H7 (cell line): ENCODE data around the gene LYST. TPM values are rescaled to one million over a fixed set of nuclear protein-coding genes. Genes with fewer than 3 reads are reported as not detected.

Source experiments
- DNase-seq: peaks from one replicate; pipeline ENCODE4 v3.0.0; 2012
- H3K27me3 ChIP-seq: 2 replicates; pipeline ENCODE4 v1.6.0; 2011; ENCODE audit warnings: mild to moderate bottlenecking, low read length; ENCODE audit not compliant: control insufficient read depth, insufficient read depth
- H3K36me3 ChIP-seq: replicated peaks from 2 replicates; pipeline ENCODE4 v1.5.1; 2011; ENCODE audit warnings: low read length; ENCODE audit not compliant: control insufficient read depth, insufficient read depth
- H3K4me3 ChIP-seq: 2 replicates; pipeline ENCODE4 v1.5.1; 2011; ENCODE audit warnings: low read depth, mild to moderate bottlenecking, control low read depth, low read length, moderate library complexity; ENCODE audit not compliant: insufficient read depth
- total RNA-seq: library from RNA; depleted of rRNA; stranded (reverse); fragments of >200 nt; shearing (Covaris generic); gene quantifications from 2 replicates; pipeline ENCODE4 v1.2.3, GENCODE V29; 2014

The LYST gene
- total RNA-seq, 1 experiment from 2014 or later = 3.4 TPM

- Histone ChIP-seq H3K36me3 (no peaks in the 10 kb centered on the region), H3K27me3 (no peaks in the 10 kb centered on the region), H3K4me3 (no peak overlapping the region)
- no peak for DNase-seq
These were observed 31.4 kb upstream of the LYST start for GRCh38 chr1:235898126-235898525.

GRCh38 chr1:235893840-235894239 lies 27.1 kb upstream of the LYST start:
- Histone ChIP-seq H3K27me3 (no peaks in the 10 kb centered on the region), H3K36me3 (no peaks in the 10 kb centered on the region), H3K4me3 (no peak overlapping the region)
- no peak for DNase-seq

GRCh38 chr1:235892734-235893413 lies 26.2 kb upstream of the LYST start:
- Histone ChIP-seq H3K4me3 (no peak overlapping the region), H3K36me3 (no peaks in the 10 kb centered on the region), H3K27me3 (no peaks in the 10 kb centered on the region)
- DNase-seq = no peak

- H3K27me3 ChIP-seq = no peaks in the 10 kb centered on the region
- DNase-seq = no peak
- H3K4me3 ChIP-seq = no peak overlapping the region
- H3K36me3 ChIP-seq = no peaks in the 10 kb centered on the region
These were observed 25.5 kb upstream of the LYST start for GRCh38 chr1:235892202-235892601.

DNA sequence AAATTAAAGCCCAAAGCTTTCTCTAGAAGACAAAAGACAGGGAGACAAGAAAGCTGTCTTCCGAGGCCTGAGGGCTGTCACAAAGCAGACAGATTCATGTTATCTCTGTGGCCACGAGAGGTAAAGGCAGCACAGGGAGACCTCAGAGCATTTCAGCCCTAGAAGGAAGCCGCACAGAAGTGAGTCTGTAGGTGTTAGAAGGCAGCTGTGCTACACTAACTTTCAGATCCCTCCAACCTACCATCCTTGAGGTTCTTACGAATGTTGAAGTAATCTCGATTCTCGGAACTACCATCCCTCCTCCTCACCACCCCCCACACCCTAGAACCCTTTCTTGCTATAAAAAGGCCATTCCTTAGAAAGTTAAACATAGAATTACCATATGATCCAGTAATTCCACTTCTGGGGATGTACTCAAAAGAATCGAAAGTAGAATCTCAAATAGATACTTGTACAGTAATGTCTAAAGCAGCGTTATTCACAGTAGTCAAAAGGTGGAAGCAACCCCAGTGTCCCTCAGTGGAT lies 21.5 kb upstream of the LYST start:
- H3K4me3 ChIP-seq = no peak overlapping the region
- no peaks in the 10 kb centered on the region for H3K36me3 ChIP-seq
- no peaks in the 10 kb centered on the region; the same call in 1 of the 2 replicates for H3K27me3 ChIP-seq
- no peak for DNase-seq

DNA sequence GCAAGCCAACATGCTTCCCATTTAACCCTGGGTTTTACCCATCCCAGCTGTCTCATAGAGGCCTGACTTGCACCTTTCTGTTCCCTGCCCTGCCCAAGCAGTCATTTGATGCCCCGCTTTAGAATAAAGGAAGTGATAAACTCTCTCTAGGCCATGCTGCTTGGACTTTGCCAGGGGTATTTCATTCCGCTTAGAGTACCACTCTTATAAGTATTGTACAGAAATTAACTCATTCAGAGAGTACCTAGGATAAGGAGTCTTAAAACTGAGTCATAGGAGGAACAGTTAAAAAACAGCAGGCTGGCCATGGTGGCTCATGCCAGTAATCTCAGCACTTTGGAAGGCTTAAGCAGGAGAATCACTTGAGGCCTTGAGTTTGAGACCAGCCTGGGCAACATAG lies 21.0 kb upstream of the LYST start:
- Histone ChIP-seq H3K36me3 (no peaks in the 10 kb centered on the region), H3K4me3 (no peak overlapping the region), H3K27me3 (no peaks in the 10 kb centered on the region; the same call in 1 of the 2 replicates)
- no peak for DNase-seq

DNA sequence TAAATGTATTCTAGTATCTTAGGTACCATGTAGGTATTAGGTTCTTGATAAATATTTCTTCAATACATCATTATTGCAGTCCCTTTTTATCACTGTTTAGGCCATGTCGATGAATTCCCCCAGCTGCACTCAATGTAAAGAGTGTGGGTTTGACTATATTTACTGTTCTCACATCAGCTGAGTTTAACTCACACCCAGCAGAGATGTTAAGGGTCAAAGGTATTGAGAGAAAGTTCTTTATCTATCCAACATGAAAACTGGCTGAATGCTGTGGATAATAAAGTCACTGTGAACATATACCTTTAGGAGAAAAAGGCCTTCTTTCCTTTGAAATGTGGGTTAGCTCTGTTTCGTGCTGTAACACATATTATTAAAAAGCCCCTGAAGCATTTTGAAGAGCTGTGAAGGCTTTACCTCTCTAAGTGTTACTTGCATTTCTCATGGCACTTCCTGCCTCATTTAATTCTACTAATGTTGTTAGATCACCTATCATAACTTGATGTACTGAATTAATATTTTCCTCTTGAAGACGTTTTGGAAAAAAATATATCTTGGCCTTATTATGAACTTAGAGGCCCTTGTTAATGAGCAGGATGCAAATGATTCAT lies 19.1 kb upstream of the LYST start:
- DNase-seq = no peak
- Histone ChIP-seq H3K36me3 (no peaks in the 10 kb centered on the region), H3K4me3 (no peak overlapping the region), H3K27me3 (no peaks in the 10 kb centered on the region; the same call in 1 of the 2 replicates)

GRCh38 chr1:235883261-235883927 lies 16.7 kb upstream of the LYST start:
- Histone ChIP-seq H3K4me3 (no peak overlapping the region), H3K27me3 (no peaks in the 10 kb centered on the region; the same call in 1 of the 2 replicates), H3K36me3 (no peaks in the 10 kb centered on the region)
- no peak for DNase-seq

DNA sequence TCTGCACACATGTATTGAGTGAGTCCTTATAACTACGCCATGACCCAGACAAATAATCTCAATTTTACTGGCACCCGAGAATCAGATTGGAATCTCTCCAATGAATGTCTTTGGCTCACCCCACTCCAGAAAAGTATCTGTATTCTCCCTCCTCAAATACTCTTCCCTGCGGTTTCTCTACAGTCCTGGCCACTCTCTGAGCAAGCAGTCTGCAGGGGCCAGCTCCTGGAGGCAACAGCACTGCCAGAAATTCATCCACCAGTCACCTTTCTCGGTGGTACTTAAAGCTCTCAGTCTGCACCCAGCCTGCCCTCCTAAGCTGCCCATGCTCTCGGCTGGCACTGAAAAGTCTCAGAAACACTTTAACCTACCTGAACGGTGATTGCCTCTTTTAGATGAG lies 16.1 kb upstream of the LYST start:
- H3K27me3 ChIP-seq = no peaks in the 10 kb centered on the region; the same call in 1 of the 2 replicates
- no peak for DNase-seq
- H3K4me3 ChIP-seq = no peak overlapping the region
- H3K36me3 ChIP-seq = no peaks in the 10 kb centered on the region

GRCh38 chr1:235881930-235882700 lies 15.4 kb upstream of the LYST start:
- H3K4me3 ChIP-seq = no peak overlapping the region
- DNase-seq = no peak
- H3K27me3 ChIP-seq = no peaks in the 10 kb centered on the region; the same call in 1 of the 2 replicates

GRCh38 chr1:235878082-235878811 lies 11.5 kb upstream of the LYST start:
- no peak for DNase-seq
- H3K36me3 ChIP-seq = no peaks in the 10 kb centered on the region
- no peak overlapping the region for H3K4me3 ChIP-seq
- H3K27me3 ChIP-seq = no peaks in the 10 kb centered on the region; the same call in 1 of the 2 replicates

More at GRCh38 chr1:235881930-235882700, 15.4 kb upstream of the LYST start:
- H3K36me3 ChIP-seq = no peaks in the 10 kb centered on the region

- DNase-seq = no peak
These were observed 9.7 kb upstream of the LYST start for GRCh38 chr1:235876402-235876841.

DNA sequence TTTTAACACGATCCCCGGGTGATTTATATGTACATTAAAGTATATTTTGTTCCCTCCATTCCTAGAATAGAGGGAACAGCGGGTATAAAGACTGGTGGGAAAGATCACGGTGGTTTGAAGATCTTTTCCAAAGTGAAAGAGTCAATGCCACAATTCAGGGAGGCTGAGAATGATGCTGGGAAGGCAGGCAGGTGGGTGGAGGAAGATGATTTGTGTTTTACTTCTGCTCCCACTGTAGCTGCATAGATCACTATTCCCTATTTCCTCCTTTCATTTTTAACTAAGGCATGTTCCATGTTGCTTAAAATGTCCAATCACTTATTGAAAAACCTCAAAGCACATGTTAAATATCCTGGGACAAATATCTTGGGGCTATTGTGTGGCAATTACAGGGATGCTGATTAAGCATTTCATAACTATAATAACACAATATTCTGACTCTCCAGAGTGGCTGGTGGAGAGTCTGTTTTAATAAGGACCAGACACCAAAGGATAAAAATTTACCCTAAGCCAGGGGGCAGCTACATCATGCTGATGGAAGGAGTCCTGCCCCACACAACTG lies 8.4 kb upstream of the LYST start:
- DNase-seq = no peak
- Histone ChIP-seq H3K4me3 (no peak overlapping the region), H3K36me3 (no peaks in the 10 kb centered on the region), H3K27me3 (no peaks in the 10 kb centered on the region; the same call in 1 of the 2 replicates)

More at GRCh38 chr1:235876402-235876841, 9.7 kb upstream of the LYST start:
- Histone ChIP-seq H3K27me3 (no peaks in the 10 kb centered on the region; the same call in 1 of the 2 replicates), H3K36me3 (no peaks in the 10 kb centered on the region), H3K4me3 (no peak overlapping the region)
